HG02840 (cell line): Measurements from ENCODE around the gene BRPF3.

ENCODE experiments used
- ATAC-seq: cut with Tn5 transposase; IDR thresholded peaks from one replicate; pipeline ENCODE4 v1.9.1; 2021; ENCODE audit warnings: mild to moderate bottlenecking, moderate library complexity, moderate number of reproducible peaks; ENCODE audit not compliant: unreplicated experiment, low FRiP score

The BRPF3 gene

DNA sequence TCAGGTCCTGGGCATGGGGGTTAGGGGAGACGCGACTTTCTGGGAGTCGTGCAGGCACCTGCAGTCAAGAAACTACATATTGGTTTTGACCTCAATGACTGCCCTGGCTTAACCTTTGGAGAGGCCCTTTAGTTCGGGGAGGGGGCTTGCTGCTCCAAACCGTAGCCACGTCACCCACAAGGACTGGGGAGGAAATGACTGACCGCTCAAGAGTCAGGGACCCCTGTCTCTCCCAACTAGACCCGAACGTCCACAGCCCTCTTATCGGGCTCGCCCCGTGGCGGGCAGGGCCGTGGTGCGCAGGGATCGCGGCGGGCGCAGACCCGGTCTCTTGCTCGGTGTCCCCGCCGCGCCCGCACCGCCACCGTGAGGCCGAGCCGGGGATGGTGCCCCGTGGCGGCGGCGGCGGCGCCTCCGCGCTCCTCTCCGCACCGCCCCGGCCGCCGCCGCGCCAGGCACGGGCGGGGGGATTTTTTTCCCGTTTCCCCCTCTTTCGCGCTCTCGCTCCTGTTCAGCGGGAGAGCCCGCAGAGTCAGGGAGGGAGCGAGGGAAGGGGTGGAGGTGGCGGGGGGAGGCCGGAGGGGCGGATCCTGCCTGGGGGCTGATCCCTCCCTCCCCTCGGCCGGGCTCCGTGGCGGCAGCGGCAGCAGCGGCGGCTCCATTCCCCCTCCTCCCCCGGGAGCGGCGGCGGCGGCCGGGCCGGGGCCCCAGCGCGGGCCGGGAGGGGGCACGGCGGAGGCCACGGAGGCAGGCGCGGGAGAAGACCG lies at the start of gene BRPF3:
TSS of gene BRPF3 (plus strand) at position 632 of the 767 bp plus-strand sequence. CDS start 3,579 bp downstream, outside the sequence.
- ATAC-seq: peak; percentile 51

DNA sequence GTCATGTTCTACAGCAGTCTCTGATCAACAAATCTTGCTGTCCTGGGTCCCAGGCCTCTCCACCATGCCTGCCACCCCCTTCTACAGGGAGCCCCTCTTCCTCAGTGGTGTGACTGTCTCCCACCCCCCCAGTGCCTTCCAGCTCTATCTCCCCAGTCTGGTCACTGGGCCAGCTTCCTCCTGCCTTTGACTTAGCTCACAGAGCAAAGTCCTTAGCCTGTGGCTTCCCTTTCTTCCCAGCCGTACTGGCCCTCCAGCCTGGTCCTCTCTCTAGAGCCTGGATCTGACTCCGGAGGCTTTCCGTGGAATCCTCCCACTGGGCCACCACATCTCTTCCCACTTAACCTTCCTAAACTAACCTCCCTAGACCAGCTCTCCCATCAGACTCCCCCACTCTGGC lies 49.2 kb upstream of the BRPF3 start:
- ATAC-seq: no peak

DNA sequence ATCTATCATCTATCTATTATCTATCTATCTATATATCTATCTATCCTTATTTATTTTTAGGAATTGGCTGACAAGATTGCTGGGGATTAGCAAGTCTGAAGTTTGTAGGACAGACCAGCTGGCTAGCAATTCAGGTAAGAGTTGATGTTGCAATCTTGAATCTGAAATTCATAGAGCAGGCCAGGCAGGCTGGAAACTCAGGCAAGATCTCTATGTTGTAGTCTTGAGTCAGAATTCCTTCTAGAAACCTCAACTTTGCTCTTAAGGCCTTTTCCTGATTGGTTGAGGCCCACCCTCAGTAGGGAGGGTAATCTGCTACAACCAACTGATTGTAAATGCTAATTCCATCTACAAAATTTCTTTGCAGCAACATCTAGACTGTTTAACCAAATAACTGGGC lies 47.1 kb upstream of the BRPF3 start:
- ATAC-seq: no peak

DNA sequence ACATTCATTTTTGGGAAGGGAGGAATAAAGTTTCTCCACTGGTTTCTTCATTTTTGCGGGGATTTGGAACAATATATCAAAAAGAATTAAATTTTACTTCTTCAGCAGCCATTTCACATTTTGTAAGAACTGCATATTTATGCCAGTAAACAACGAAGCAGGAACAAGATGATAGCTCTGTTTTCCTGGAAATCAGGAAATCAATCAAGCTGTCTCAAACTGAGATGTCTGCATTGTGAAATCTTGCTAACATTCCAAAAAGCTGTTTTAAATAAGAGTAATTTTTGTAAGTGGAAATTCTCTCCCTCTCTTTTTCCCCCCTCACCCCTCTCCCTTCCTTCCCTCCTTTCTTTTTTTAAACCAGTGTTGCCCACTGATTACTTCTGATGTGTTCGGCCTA lies 46.3 kb upstream of the BRPF3 start:
- no peak for ATAC-seq

DNA sequence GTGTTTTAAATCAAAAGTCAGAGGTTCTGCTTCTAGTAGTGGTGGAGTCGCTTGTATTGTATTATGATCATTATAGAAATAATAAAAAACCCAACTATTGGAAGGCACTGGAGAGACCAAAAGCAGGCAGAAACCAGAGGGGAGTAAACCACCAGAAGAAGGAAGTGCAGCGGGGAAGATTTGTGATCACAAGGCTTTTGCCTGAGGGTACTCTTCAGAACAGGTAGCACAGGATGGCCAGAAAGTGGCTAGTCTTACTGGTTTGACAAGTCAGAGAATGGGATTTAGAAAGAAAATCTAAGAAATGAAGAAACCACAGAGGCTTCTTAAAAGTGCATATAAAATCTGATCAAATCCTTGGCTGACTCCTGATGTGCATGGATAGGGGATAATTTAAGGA lies 42.3 kb upstream of the BRPF3 start:
- no peak for ATAC-seq

DNA sequence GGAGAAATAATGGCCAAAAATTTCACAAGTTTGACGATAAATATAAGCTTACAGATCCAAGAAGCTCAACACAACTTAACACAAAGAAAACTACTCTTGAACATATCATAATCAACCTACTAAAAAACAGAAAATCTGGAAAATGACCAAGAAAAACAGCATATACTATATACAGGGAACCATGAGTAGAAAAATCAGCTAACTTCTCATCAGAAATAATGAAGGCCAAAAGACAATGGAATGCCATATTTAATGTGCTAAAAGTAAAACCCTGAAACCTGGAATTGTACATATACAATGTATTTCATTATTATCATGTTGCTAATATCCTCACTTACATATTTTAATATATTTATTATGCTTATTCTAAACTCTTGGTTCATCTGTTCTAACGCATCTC lies 40.9 kb upstream of the BRPF3 start:
- ATAC-seq: no peak

DNA sequence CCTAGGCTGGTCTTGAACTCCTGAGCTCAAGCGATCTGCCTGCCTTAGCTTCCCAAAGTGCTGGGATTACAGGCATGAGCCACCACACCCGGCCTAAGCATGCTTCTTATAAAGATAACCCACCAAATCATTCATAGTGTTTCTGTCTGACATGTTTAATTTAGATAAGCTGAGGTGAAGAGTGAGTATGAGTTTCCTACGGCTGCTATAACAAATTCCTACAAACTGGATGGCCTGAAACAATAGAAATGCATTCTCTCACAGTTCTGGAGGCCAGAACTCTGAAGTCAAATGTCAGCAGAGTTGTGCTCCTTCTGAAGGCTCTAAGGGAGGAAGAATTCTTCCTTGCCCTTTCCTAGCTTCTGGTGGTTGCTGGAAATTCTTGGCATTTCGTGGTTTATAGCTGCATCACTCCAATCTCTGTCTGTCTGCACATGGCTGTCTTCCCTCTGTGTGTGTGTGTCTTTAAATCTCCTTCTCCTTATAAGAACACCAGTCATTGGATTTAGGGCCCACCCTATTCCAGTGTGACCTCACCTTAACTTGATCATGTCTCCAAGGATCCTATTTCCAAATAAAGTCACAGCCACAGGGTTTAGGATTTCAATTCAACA lies 36.3 kb upstream of the BRPF3 start:
- no peak for ATAC-seq

DNA sequence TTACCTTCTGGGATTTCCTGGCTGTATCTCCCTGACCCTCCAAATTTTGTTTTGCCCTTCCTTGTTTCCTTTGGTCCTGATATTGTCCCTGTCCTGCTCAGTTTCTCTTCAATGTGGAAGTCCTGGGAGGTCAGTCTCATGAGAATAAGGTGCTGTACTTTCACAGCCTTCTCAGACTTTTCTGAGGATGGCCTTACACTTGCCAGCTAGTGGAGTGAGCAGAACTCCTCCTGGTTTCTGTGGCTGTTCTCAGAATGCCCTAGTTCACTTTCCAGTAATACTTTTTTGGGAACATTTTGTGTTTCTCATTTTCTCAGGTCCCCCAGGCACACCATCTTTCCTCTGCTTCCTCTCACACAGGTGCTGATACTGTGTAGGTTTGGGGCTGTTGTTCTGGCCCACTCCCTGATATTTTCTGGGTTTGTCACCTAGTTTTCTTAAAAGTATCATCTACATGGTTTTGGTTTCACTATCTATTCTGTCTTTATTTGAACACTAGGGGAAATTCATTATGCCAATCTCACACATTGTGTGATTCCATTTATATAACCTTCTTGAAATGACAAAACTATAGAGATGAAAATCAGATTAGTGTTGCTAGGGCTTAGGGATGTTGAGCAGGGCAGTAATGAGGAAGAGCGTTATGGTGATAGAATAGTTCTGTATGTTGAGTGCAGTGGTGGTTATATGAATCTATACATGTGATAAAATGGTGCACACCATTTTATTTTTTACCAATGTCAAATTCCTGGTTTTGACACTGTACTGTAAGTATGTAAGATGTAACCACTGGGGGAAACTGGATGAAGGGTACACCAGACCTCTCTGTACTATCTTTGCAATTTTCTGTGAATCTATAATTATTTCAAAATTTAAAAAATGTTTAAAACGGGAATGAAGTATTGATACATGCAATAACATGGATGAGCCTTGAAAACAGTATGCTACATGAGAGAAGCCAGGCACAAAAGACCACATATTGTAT lies 27.2 kb upstream of the BRPF3 start:
- ATAC-seq: no peak

DNA sequence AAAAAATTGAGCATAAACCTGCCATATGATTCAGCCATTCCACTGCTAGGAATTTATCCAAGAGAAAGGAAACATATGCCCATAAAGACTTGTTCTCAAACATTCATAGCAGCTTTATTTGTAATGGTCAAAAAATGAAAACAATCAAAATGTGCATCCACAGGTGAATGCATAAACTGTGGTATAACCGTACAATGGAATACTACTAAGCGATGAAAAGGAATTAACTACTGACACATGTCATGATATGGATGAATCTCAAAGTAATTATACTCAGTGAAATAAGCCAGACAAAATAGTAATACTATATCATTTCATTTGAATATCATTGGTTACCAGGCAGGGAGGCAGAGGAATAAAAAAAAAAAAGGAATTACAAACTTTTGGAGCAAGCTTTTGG lies 25.8 kb upstream of the BRPF3 start:
- no peak for ATAC-seq

DNA sequence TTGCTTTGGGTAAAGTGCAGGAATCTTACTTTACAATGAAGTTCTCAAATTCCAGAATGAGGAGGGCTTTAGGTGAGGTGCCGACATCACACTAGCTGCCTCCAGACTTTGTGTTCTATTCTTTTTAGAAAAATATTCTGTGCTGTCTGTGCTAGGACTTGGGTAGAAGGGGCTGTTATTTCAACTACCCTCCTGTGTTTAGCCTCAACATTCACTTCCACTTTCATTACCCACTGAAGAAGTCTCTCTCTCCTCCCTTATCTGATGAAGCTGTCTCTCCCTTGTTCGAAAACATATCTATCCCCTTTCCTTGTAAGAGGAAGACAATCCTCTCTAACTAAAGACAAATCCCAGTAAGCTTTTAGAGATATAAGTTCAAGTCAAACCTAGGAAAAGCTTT lies 25.0 kb upstream of the BRPF3 start:
- ATAC-seq: no peak

DNA sequence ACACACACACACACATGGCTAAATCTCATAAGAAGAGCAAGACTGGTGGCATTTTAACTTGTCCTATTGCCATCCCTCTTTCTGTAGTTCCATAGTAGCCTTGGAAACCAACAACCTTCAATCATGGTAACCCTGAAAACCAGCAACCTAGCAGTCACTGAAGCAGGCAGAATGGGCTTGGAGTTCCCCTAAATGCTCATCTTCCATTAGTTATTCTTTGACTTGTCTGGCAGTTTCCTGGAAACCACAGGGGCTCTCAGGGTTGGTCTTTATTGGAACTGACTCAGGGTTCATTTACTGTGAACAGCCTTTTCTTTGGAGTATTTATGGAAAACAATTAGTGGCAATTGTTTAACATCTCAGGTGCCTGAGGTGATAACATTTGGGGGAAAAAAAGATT lies 19.4 kb upstream of the BRPF3 start:
- no peak for ATAC-seq

DNA sequence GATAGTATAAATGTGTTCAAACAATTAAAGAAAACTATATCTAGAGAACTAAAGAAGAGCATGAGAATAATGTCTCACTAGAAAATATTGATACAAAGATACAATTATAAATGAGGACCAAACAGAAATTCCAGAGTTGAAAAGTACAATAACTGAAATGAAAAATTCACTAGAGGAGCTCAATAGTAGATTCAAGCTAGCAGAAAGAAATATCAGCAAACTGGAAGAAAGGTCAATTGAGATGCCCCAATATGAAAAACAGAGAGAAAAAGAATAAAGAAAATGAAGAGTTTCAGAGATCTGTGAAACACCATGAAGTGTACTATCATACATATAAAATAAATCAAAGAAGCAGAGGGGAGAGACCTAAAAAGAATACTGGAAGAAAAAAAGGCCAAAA lies 18.0 kb upstream of the BRPF3 start:
- no peak for ATAC-seq

DNA sequence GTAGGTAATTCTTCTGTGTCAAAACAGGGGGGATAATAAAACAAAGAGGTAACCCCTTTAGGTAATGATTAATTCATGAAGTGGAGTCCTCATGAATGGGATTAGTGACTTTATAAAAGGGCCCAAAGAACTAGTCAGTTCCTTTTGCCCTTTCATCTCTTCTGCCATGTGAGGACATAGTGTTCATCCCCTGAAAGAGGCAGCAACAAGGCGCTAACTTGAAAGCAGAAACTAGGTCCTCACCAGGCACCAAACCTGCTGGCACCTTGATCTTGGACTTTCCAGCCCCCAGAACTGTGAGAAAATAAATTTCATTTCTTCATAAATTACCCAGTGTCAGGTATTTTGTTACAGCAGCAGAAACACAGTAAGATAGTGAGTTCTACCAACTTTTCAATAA lies 16.4 kb upstream of the BRPF3 start:
- ATAC-seq: no peak

DNA sequence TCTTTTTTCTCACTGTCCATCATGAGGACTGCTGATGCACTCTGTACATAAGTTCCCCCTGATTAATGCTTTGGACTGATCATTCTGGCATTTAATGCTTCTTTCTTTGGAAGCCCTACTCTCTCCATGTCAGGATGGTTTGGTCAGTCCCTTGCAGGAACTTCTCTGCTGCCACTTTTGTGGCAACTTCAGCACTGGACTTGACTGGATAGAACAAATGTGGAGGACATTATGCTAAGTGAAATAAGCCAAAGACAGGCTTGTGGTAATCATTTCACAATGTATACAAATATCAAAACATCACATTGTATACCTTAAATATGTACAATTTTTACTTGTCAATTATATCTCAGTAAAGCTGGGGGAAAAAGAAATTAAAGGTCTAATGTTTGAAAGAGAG lies 12.2 kb upstream of the BRPF3 start:
- no peak for ATAC-seq

DNA sequence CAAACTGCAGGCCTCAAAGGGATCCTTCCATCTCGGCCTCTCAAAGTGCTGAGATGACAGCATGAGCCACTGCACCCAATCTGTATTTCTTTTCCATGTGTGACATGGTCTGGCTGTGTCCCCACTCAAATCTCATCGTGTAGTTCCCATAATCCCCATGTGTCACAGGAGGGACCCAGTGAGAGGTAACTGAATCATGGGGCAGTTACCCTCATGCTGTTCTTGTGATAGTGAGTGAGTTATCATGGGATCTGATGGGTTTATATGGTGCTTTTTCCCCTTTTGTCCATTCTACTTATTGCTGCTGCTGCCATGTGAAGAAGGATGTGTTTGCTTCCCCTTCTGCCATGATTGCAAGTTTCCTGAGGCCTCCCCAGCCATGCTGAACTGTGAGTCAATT lies 10.3 kb upstream of the BRPF3 start:
- no peak for ATAC-seq

DNA sequence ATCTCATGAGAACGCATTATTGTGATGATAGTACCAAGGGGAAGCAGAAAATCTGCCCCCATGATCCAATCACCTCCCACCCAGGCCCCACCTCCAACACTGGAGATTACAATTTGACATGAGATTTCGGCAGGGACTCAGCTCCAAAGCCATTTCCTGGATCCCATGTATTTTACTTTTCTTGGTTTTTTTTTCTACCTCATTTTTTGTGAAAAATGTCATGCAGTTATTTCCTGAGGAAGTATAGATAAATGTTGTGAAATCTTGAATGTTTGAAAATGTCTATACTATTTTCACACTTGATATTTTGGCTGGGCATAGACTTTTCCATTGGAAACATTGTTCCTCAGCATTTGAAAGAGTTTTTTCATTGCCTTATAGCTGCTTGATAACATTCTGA lies 9.1 kb upstream of the BRPF3 start:
- ATAC-seq: no peak

DNA sequence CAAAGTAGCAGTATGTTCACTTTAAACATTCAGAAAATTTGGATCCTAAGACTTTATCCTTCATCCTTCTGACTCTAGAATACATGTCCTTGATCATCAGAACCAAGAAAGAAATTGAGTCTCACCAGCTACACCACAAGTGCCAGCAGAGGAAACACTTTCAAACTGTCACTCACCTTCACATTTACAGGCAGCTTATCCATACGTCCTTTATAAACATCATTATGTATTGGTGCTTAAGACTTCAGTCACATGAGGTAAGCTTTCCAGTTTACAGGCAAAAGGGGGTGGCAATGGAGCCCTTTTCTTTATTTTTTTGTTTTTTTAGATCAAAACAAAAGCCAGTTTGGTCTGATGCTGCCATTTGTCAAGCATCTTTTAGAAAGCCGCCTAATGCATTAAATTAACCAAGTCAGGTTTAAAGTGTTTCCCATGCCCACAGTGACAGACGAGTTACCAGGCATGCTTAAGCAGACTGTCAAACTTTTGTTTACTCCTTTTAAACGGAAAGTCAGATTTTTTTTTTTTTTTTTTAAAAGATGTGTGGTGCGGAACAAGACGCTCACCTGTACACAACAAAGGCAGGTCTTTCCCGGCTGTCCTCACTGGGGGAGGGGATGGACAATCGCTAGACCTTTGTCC lies 952 bp upstream of the BRPF3 start:
- no peak for ATAC-seq

DNA sequence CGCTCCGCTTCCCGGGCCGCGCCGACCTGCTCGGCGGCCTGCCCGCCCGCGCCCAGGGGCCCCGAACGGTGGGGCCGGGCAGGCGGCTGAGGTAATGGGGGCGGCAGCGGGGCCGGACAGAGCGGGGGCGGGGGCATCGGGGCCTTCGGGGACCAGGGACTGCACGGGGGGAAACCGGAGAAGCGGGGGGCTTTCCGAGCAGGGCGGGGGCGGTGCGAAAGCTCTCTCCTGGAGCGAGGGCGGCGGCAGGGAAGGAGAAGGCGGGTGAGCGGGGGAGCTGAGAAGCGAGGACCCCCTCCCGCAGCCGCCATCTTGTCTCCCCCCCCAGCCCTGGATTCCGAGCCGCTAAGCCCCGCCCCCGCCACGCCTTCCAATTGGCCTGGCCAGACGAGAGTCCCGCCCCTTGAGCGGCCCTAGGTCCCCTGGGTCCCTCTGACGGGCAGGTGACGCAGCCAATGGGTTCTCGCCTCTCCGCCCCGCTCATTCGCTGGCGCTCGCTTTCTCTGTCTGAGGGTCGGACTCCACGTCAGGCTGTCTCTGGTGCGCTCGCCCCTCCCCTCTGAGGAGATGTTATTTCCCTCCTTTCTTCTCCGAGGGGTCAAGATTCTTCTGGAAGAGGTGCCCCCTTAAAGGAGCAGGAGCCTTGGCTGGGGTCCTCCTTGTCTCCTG lies 470 bp downstream of the BRPF3 start:
- ATAC-seq: peak; percentile 81

DNA sequence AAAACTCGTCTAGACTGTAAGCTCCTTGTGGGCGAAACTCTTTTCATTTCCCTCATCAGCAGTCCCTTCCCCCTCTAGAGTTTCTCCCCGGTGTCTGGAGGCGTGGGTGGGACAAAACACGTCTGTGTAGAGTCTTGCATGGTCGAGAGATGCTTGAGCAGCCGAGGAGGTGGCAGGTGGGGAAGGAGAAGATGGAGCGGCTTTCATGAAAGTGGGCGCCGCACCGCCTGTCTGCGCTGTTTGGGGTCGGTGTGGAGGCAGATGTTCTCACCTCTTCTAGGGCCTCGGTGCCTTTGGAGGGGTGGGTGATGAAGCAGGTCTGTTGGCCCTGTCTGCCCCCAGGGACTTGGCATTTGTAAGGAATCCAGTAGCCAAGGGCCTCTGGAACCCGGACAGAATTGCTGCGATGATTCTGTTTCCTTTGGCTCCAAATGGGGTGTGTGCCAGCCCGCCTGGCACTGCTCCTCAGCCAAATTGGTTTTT lies 1.2 kb downstream of the BRPF3 start:
- no peak for ATAC-seq

DNA sequence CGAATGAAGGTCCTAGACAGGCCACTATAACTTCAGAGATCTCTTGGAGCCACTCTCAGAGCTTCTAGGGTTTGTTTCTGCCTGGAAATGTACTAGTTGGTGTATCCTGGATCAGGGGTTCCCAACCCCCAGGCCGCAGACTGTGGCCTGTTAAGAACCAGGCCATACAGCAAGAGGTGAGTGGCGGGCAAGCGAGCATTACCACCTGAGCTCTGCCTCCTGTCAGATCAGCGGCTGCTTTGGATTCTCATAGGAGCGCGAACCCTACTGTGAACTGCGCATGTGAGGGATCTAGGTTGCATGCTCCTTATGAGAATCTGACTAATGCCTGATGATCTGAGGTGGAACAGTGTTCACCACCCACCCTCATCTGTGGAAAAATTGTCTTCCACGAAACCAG lies 2.4 kb downstream of the BRPF3 start:
- ATAC-seq: no peak
